Colonic mucosa (tissue), 4 donors: ENCODE measurements around the gene NKAP. TPM values are rescaled to one million over a fixed set of nuclear protein-coding genes. Genes with fewer than 3 reads are reported as not detected.
"Not testable (repeated sequence)": the region's sequence is repeated elsewhere in the genome, so short reads cannot be mapped to it uniquely, and the experiment has no call there.

Source experiments
- DNase-seq: peaks from one replicate; pipeline ENCODE4 v3.0.0-alpha.2; 2020
- H3K27ac ChIP-seq: fragments of 200-600 bp; one replicate; pipeline ENCODE4 v1.8.0; 2021
- H3K27me3 ChIP-seq: fragments of 200-600 bp; one replicate; pipeline ENCODE4 v1.8.0; 2021
- H3K36me3 ChIP-seq: fragments of 200-600 bp; one replicate; pipeline ENCODE4 v1.8.0; 2021
- H3K4me1 ChIP-seq: fragments of 200-600 bp; one replicate; pipeline ENCODE4 v1.8.0; 2021; ENCODE audit warnings: mild to moderate bottlenecking
- H3K4me3 ChIP-seq: fragments of 200-600 bp; one replicate; pipeline ENCODE4 v1.8.0; 2021
- H3K9ac ChIP-seq, 2 donors: one replicate each; pipeline ENCODE4 v1.7.0; 2013; ENCODE audit warnings: control low read depth in 2 of 2, low read depth in 2 of 2, low read length in 2 of 2
- H3K9me3 ChIP-seq: fragments of 200-600 bp; one replicate; pipeline ENCODE4 v1.8.0; 2021
- intact Hi-C: fragments of 100-400 bp; cut with DNase I; formaldehyde crosslinking; loops from one replicate; pipeline ENCODE4 v1.14.1; 2022
- total RNA-seq, 2 donors: library from RNA; stranded (reverse); fragmentation: NEBNext Ultra II Directional in 1 of 2; extraction: Animal tissue kit (Norgen Biotek cat#: 25700) in 1 of 2; gene quantifications; one replicate each; pipeline ENCODE4 v1.2.1, GENCODE V29; 2021
- TF ChIP-seq, protein P1 (sequence below): fragments of 200-600 bp; IDR thresholded peaks from one replicate; pipeline ENCODE4 v1.8.0; 2022; ENCODE audit warnings: antibody characterized with exemption, mild to moderate bottlenecking
- donor health status: healthy.
- donor health status: DM: no; HTN: no; CAD: no.
- donor health status: DM: no; HTN: no; CAD: no.

Gene NKAP
- total RNA-seq, 2 donors from 2014 or later, result 5.5 to 7.1 TPM

DNA sequence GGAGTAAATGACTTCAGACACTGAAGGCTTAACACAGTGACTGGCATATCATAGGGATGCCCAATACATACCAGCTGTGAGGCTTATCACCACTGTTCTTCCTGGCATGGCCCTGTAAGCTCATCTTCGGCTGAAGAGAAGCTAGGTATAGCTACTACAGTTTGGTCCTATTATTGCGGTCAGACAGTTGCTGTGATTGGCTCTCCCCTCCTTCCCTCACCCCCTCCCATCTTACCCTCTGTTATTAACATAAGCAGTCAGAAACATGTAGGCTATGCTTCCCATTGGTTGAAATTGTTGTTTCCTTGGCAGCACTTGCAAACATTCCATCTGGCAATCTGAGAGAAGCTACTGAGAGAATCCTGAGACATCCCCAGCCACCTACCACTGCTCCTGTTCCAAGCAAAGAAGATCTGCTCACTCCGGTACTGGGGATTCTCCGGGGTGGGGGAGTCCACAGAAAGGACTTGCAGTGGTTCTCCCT is 47.7 kb downstream of the NKAP start, which contains the start of gene AKAP14:
Gene AKAP14 (plus strand): TSS at position 51 of the 484 bp plus-strand sequence. CDS start 7,331 bp downstream, outside the sequence.
- H3K27me3 ChIP-seq, result no peaks in the 10 kb centered on the region
- TF ChIP-seq, protein P1, sequence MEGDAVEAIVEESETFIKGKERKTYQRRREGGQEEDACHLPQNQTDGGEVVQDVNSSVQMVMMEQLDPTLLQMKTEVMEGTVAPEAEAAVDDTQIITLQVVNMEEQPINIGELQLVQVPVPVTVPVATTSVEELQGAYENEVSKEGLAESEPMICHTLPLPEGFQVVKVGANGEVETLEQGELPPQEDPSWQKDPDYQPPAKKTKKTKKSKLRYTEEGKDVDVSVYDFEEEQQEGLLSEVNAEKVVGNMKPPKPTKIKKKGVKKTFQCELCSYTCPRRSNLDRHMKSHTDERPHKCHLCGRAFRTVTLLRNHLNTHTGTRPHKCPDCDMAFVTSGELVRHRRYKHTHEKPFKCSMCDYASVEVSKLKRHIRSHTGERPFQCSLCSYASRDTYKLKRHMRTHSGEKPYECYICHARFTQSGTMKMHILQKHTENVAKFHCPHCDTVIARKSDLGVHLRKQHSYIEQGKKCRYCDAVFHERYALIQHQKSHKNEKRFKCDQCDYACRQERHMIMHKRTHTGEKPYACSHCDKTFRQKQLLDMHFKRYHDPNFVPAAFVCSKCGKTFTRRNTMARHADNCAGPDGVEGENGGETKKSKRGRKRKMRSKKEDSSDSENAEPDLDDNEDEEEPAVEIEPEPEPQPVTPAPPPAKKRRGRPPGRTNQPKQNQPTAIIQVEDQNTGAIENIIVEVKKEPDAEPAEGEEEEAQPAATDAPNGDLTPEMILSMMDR, result no peak
- H3K4me3 ChIP-seq, result no peak within 1 kb of the TSS
- H3K9me3 ChIP-seq, result no peaks in the 10 kb centered on the region
- no peak within 1 kb of the TSS for H3K27ac ChIP-seq
- H3K4me1 ChIP-seq, result no peaks in the 10 kb centered on the region
- intact Hi-C loops, result no loop called here
- H3K36me3 ChIP-seq, result no peaks in the 10 kb centered on the region
- DNase-seq, result no peak
- H3K9ac ChIP-seq, result no peak within 1 kb of the TSS

DNA sequence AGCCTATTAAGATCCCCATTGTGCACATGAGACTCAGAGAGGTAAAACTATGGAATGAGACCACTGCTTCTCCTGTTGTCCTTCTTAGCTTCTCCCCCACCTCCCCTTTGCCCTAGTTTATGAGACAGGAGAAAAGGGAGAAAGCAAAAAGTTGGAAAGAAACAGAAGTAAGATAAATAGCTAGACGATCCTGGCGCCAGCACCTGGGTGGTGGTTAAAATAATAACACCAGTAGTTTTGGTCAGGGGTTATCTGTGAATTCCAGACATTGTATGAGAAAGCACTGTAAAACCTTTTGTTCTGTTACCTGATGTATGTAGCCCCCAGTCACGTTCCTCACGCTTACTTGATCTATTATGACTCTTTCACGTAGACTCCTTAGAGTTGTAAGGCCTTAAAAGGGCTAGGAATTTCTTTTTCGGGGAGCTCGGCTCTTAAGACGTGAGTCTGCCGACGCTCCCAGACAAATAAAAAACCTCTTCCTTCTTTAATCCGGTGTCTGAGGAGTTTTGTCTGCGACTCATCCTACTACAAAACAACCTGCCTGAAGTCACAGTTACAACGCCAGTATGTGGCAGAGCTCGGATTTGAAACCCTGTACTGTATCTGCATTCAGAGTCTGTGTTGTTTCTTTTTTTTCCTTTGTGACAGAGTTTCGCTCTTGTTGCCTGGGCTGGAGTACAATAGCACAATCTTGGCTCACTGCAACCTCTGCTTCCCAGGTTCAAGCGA is 51.4 kb downstream of the NKAP start:
- intact Hi-C loops, H3K4me1 ChIP-seq, H3K9me3 ChIP-seq, H3K27ac ChIP-seq, H3K9ac ChIP-seq, H3K27me3 ChIP-seq, H3K36me3 ChIP-seq, DNase-seq, H3K4me3 ChIP-seq: not testable (repeated sequence)

DNA sequence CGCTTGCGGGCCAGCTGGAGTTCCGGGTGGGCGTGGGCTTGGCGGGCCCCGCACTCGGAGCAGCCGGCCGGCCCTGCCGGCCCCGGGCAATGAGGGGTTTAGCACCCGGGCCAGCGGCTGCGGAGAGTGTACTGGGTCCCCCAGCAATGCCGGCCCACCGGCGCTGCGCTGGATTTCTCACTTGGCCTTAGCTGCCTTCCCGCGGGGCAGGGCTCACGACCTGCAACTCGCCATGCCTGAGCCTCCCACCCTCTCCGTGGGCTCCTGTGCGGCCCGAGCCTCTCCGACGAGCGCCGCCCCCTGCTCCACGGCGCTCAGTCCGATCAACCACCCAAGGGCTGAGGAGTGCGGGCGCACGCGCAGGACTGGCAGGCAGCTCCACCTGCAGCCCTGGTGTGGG is 52.9 kb downstream of the NKAP start:
- H3K36me3 ChIP-seq, intact Hi-C loops, DNase-seq, H3K4me3 ChIP-seq, H3K27ac ChIP-seq, H3K4me1 ChIP-seq, H3K9ac ChIP-seq, H3K9me3 ChIP-seq, H3K27me3 ChIP-seq: not testable (repeated sequence)

DNA sequence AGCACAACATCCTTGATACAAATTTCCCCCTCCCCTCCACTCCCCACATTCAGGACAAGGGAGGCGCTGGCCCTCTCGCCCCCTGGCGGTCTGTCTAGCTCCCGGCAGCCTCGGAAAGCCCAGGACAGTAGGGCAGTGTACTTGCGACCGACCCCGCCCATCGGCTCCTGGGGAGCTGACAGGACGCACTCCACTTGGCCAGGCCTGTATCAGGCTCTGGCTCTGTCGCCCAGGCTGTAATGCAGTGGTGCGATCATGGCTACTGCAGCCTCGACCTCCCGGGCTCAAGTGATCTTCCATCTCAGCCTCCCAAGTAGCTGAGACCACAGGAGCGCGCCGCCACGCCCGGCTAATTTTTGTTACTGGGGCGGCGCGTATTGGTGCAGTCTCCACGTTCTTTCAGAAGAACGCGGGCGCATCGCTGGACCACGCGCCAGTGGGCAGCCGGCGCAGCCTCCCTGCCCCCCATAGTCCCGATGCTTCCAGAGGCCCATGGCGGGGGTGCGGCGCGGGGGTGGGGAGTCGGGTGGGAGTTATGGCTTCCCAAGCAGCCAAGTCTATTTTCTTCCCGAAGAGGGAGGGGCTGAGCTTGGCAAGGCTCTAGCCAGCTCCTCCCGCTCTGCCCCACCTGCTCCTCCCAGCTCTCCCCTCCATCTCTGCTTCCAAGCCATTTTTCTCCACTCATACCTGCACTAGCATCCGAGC is 55.7 kb downstream of the NKAP start:
- Histone ChIP-seq H3K9me3 (no peaks in the 10 kb centered on the region), H3K27me3 (no peaks in the 10 kb centered on the region), H3K9ac (no peak overlapping the region), H3K36me3 (no peaks in the 10 kb centered on the region), H3K27ac (no peak overlapping the region), H3K4me1 (no peaks in the 10 kb centered on the region), H3K4me3 (peak overlapping the region; percentile 33)
- DNase-seq, result peak; percentile 77
- intact Hi-C loops, result loop anchor here (10.0 kb wide), 1 partner anchor 373 kb away; no protein-coding TSS in a partner anchor
- TF ChIP-seq, protein P1, result peak; percentile 43

DNA sequence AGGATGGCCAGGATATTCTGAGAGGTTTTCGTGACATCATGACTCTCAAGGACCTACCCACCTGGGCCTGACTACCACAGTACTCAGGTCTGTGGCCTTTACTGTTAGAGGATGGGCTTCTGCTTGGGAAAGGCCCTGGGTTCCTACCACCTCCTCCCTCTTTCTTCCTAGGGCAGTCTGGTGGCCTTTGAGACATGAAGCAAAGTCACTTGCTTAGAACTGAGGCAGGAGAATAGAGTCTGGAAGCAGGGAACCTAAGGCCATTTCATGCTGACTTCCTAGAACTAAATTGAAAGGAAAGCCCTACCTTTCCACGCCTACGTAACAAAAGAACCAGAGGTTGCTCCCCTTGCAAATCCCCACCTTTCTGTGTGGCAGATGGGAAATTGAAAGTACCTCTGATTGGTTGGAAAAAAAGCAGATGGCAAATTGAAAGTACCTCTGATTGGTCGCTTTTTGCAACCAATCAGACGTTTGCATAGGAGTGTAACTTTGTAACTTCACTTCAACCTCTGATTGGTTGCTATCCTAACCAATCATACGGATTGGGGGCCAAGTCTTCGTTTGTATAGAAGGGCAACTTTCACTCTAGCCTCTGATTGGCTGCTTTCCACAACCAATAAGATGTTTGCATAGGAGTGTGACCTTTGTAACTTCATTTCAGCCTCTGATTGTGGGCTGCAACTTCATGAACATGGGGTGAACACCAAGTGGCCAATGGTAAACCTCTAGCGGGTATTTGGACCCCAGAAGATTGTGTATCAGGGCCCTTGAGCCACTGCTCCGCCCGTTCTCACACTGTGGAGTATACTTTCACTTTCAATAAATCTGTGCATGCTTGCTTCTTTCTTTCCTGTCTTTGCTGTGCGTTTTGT is 57.8 kb downstream of the NKAP start:
- DNase-seq, result peak; percentile 29

More for the DNA sequence above, 57.8 kb downstream of the NKAP start:
- Histone ChIP-seq H3K9ac (peak overlapping the region in 1 of 2 donors; percentile 0), H3K4me1 (no peaks in the 10 kb centered on the region), H3K4me3 (no peak overlapping the region), H3K36me3 (no peaks in the 10 kb centered on the region), H3K27ac (no peak overlapping the region), H3K9me3 (no peaks in the 10 kb centered on the region), H3K27me3 (no peaks in the 10 kb centered on the region)
- intact Hi-C loops, result loop anchor here (10.0 kb wide), 1 partner anchor 371 kb away; no protein-coding TSS in a partner anchor
- TF ChIP-seq, protein P1, result no peak
